GM19452 (cell line): Measurements from ENCODE around the gene ICAM1.

Source experiments
- ATAC-seq: cut with Tn5 transposase; IDR thresholded peaks from one replicate; pipeline ENCODE4 v1.9.1; 2021; ENCODE audit not compliant: unreplicated experiment

ICAM1 gene

GRCh38 chr19:10321417-10321797, 50.5 kb downstream of the ICAM1 start:
- ATAC-seq: no peak

- ATAC-seq: no peak
These were observed 51.2 kb downstream of the ICAM1 start for GRCh38 chr19:10321874-10322835.

GRCh38 chr19:10325732-10326131, 54.8 kb downstream of the ICAM1 start:
- no peak for ATAC-seq

GRCh38 chr19:10327793-10328192, 56.9 kb downstream of the ICAM1 start:
- no peak for ATAC-seq

GRCh38 chr19:10328558-10329429, 57.9 kb downstream of the ICAM1 start:
- ATAC-seq: no peak

- no peak for ATAC-seq
These were observed 58.6 kb downstream of the ICAM1 start for GRCh38 chr19:10329555-10329954.

GRCh38 chr19:10332158-10332964, 61.4 kb downstream of the ICAM1 start:
- no peak for ATAC-seq

- peak; percentile 87 for ATAC-seq
These were observed 62.2 kb downstream of the ICAM1 start, which contains the start of gene RAVER1 for GRCh38 chr19:10332965-10333757. Gene RAVER1 (minus strand): TSS chr19:10333529. CDS start chr19:10333507, 22 bp downstream.

GRCh38 chr19:10333758-10334587, 63.1 kb downstream of the ICAM1 start:
- peak; percentile 6 for ATAC-seq

GRCh38 chr19:10334588-10335351, 63.9 kb downstream of the ICAM1 start:
- ATAC-seq: no peak

GRCh38 chr19:10335352-10335985, 64.5 kb downstream of the ICAM1 start:
- no peak for ATAC-seq
